GM23338 (cell line): ENCODE data around the gene KLHL40. TPM values are rescaled to one million over a fixed set of nuclear protein-coding genes. Genes with fewer than 3 reads are reported as not detected.

Experiments
- ATAC-seq: fragments of 200-7000 bp; cut with Tn5 transposase; 3 replicates; pipeline ENCODE4 v1.9.1; 2020
- DNase-seq: peaks from one replicate; pipeline ENCODE4 v3.0.0-alpha.2; 2015; ENCODE audit warnings: low spot score
- H2AFZ ChIP-seq: fragments of 200-600 bp; sonication (generic); 2 replicates; pipeline ENCODE4 v1.8.0; 2016; ENCODE audit warnings: antibody characterized with exemption, mild to moderate bottlenecking, moderate library complexity
- H3F3A ChIP-seq: fragments of 200-600 bp; sonication (generic); replicated peaks from 2 replicates; pipeline ENCODE4 v1.8.0; 2017; ENCODE audit warnings: antibody characterized with exemption, mixed run types, low read depth
- H3K27ac ChIP-seq: fragments of 200-600 bp; sonication (generic); 2 replicates; pipeline ENCODE4 v1.6.1; 2016; ENCODE audit warnings: low read depth
- H3K27me3 ChIP-seq: fragments of 200-600 bp; sonication (generic); 2 replicates; pipeline ENCODE4 v1.8.0; 2016; ENCODE audit warnings: mild to moderate bottlenecking, mixed run types, moderate library complexity; ENCODE audit not compliant: insufficient read depth
- H3K36me3 ChIP-seq: fragments of 200-600 bp; sonication (generic); 2 replicates; pipeline ENCODE4 v1.8.0; 2016; ENCODE audit warnings: mild to moderate bottlenecking; ENCODE audit not compliant: insufficient read depth
- H3K4me1 ChIP-seq: fragments of 200-600 bp; sonication (generic); 2 replicates; pipeline ENCODE4 v1.8.0; 2016; ENCODE audit warnings: mild to moderate bottlenecking, moderate library complexity; ENCODE audit not compliant: insufficient read depth
- H3K4me2 ChIP-seq: fragments of 200-600 bp; sonication (generic); 2 replicates; pipeline ENCODE4 v1.7.1; 2017; ENCODE audit warnings: mixed run types
- H3K4me3 ChIP-seq: fragments of 200-600 bp; sonication (generic); 2 replicates; pipeline ENCODE4 v1.6.1; 2016; ENCODE audit warnings: mixed run types
- H3K79me2 ChIP-seq: fragments of 200-600 bp; sonication (generic); replicated peaks from 2 replicates; pipeline ENCODE4 v1.8.0; 2017; ENCODE audit warnings: mild to moderate bottlenecking; ENCODE audit not compliant: insufficient read depth
- H3K9me2 ChIP-seq: fragments of 200-600 bp; sonication (generic); 2 replicates; pipeline ENCODE4 v1.8.0; 2017; ENCODE audit not compliant: insufficient read depth
- H4K20me1 ChIP-seq: fragments of 200-600 bp; sonication (generic); replicated peaks from 2 replicates; pipeline ENCODE4 v1.8.0; 2017; ENCODE audit warnings: mild to moderate bottlenecking; ENCODE audit not compliant: insufficient read depth
- H3K27ac Mint-ChIP-seq: 2 replicates; pipeline ENCODE4 v1.8.0; 2020; ENCODE audit warnings: inconsistent platforms, mild to moderate bottlenecking, moderate library complexity, mixed read lengths
- H3K27me3 Mint-ChIP-seq: 3 replicates; pipeline ENCODE4 v1.8.0; 2022; ENCODE audit warnings: low read depth, mild to moderate bottlenecking, moderate library complexity, mixed read lengths, inconsistent platforms; ENCODE audit not compliant: insufficient read depth, poor library complexity
- H3K36me3 Mint-ChIP-seq: 3 replicates; pipeline ENCODE4 v1.8.0; 2021; ENCODE audit warnings: low read depth, mild to moderate bottlenecking, inconsistent platforms, moderate library complexity, mixed read lengths
- H3K4me1 Mint-ChIP-seq: 3 replicates; pipeline ENCODE4 v1.8.0; 2020; ENCODE audit warnings: mild to moderate bottlenecking, inconsistent platforms, mixed read lengths
- H3K4me3 Mint-ChIP-seq: 3 replicates; pipeline ENCODE4 v1.8.0; 2021; ENCODE audit warnings: moderate library complexity, mild to moderate bottlenecking, inconsistent platforms, mixed read lengths
- H3K9me3 Mint-ChIP-seq: 3 replicates; pipeline ENCODE4 v1.8.0; 2020; ENCODE audit warnings: moderate library complexity, mild to moderate bottlenecking, inconsistent platforms, mixed read lengths
- CREB1 ChIP-seq: fragments of 250-450 bp; sonication (Bioruptor Pico); IDR thresholded peaks from 2 replicates; pipeline ENCODE4 v1.5.0; 2020; ENCODE audit warnings: low read depth, mild to moderate bottlenecking, moderate library complexity
- EZH2 ChIP-seq: fragments of 200-600 bp; sonication (generic); IDR thresholded peaks from one replicate; pipeline ENCODE4 v1.8.0; 2017; ENCODE audit warnings: antibody characterized with exemption, mild to moderate bottlenecking, low read depth; ENCODE audit not compliant: unreplicated experiment
- EZH2phosphoT487 ChIP-seq: fragments of 200-600 bp; sonication (generic); IDR thresholded peaks from one replicate; pipeline ENCODE4 v1.8.1; 2018; ENCODE audit warnings: antibody characterized with exemption; ENCODE audit not compliant: unreplicated experiment
- JUNB ChIP-seq: IDR thresholded peaks from one replicate; pipeline ENCODE4 v1.6.1; 2016; ENCODE audit warnings: antibody characterized with exemption; ENCODE audit not compliant: unreplicated experiment
- NANOG ChIP-seq: IDR thresholded peaks from 2 replicates; pipeline ENCODE4 v1.6.1; 2016; ENCODE audit warnings: antibody characterized with exemption, borderline replicate concordance
- POLR2AphosphoS5 ChIP-seq: IDR thresholded peaks from 2 replicates; pipeline ENCODE4 v1.6.1; 2016; ENCODE audit warnings: antibody characterized with exemption, low read depth
- REST ChIP-seq: IDR thresholded peaks from one replicate; pipeline ENCODE4 v1.6.1; 2018; ENCODE audit warnings: antibody characterized with exemption; ENCODE audit not compliant: unreplicated experiment
- STAT1 ChIP-seq: IDR thresholded peaks from one replicate; pipeline ENCODE4 v1.6.1; 2016; ENCODE audit warnings: antibody characterized with exemption; ENCODE audit not compliant: unreplicated experiment
- ZNF114 ChIP-seq: fragments of 250-450 bp; sonication (Bioruptor Pico); IDR thresholded peaks from 2 replicates; pipeline ENCODE4 v1.5.0; 2020; ENCODE audit warnings: mild to moderate bottlenecking, moderate library complexity
- ZNF331 ChIP-seq: fragments of 250-450 bp; sonication (Bioruptor Pico); IDR thresholded peaks from 2 replicates; pipeline ENCODE4 v1.5.0; 2020; ENCODE audit warnings: low read depth, mild to moderate bottlenecking, moderate library complexity
- ZNF462 ChIP-seq: fragments of 250-450 bp; sonication (Bioruptor Pico); IDR thresholded peaks from 2 replicates; pipeline ENCODE4 v1.5.0; 2020; ENCODE audit warnings: mild to moderate bottlenecking, moderate library complexity
- polyA plus RNA-seq: library from polyadenylated mRNA; unstranded; fragments of >200 nt; fragmentation: Nextera tagmentation; extraction: Ambion mirVana; gene quantifications from 2 replicates; pipeline ENCODE4 v1.2.1, GENCODE V29; 2016
- total RNA-seq: library from RNA; depleted of rRNA; stranded (reverse); fragments of >200 nt; shearing (Covaris generic); gene quantifications from 2 replicates; pipeline ENCODE4 v1.2.3, GENCODE V29; 2014
- TF ChIP-seq, protein P1 (sequence below): IDR thresholded peaks from 2 replicates; pipeline ENCODE4 v1.6.1; 2016; ENCODE audit warnings: antibody characterized with exemption
- TF ChIP-seq, protein P2 (sequence below), 2 experiments: fragments of 200-600 bp in 1 of 2; sonication (generic) in 1 of 2; conservative IDR thresholded peaks; 2 replicates each; pipeline versions ENCODE4 v1.5.1 to v1.6.1; 2016 to 2017; ENCODE audit warnings: antibody characterized with exemption in 2 of 2, low read depth in 2 of 2, mild to moderate bottlenecking in 2 of 2, moderate library complexity in 1 of 2

The KLHL40 gene
- total and polyA plus RNA-seq, 2 experiments from 2014 or later: not detected

DNA sequence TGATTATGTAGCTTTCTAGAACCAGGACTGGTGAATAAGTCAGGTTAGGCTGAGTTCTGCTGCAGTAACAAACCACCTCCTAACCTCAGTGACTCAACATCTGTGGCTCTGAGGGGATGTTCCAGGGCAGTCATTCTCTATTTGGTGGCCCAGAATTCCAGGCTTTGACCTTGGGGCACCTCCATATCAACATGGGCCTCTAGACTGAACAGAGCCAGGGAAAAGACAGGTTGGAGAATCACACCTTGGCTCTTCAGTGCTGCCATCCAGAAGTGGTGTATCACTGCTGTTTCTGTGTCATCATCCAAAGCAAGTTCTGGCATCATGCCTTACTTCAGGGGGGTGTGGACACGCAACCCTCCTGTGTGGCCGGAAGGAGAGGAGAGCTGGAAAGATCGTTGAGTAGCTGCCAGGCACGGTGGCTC lies 16.5 kb upstream of the KLHL40 start:
- no peak for DNase-seq
- Mint-ChIP-seq H3K9me3 (0 out of 3 replicates have a peak, but pooled peaks cover 6% of the 10 kb centered on the region), H3K36me3 (no peaks in the 10 kb centered on the region)

More for the DNA sequence above, 16.5 kb upstream of the KLHL40 start:
- H2AFZ ChIP-seq: no peak overlapping the region
- no peak for TF ChIP-seq ZNF114
- TF ChIP-seq CREB1 (CRISPR knock-in tag): no peak
- TF ChIP-seq NANOG: no peak
- TF ChIP-seq, protein P1, sequence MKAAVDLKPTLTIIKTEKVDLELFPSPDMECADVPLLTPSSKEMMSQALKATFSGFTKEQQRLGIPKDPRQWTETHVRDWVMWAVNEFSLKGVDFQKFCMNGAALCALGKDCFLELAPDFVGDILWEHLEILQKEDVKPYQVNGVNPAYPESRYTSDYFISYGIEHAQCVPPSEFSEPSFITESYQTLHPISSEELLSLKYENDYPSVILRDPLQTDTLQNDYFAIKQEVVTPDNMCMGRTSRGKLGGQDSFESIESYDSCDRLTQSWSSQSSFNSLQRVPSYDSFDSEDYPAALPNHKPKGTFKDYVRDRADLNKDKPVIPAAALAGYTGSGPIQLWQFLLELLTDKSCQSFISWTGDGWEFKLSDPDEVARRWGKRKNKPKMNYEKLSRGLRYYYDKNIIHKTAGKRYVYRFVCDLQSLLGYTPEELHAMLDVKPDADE: no peak
- TF ChIP-seq POLR2AphosphoS5: no peak
- TF ChIP-seq JUNB: no peak
- TF ChIP-seq ZNF462 (CRISPR knock-in tag): no peak
- no peak for TF ChIP-seq ZNF331 (CRISPR knock-in tag)
- TF ChIP-seq, protein P2, sequence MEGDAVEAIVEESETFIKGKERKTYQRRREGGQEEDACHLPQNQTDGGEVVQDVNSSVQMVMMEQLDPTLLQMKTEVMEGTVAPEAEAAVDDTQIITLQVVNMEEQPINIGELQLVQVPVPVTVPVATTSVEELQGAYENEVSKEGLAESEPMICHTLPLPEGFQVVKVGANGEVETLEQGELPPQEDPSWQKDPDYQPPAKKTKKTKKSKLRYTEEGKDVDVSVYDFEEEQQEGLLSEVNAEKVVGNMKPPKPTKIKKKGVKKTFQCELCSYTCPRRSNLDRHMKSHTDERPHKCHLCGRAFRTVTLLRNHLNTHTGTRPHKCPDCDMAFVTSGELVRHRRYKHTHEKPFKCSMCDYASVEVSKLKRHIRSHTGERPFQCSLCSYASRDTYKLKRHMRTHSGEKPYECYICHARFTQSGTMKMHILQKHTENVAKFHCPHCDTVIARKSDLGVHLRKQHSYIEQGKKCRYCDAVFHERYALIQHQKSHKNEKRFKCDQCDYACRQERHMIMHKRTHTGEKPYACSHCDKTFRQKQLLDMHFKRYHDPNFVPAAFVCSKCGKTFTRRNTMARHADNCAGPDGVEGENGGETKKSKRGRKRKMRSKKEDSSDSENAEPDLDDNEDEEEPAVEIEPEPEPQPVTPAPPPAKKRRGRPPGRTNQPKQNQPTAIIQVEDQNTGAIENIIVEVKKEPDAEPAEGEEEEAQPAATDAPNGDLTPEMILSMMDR (conservative IDR thresholded peaks at IDR 0.05; ENCODE audit: low read depth in 2 of 2): no peak
- no peak for TF ChIP-seq STAT1
- TF ChIP-seq EZH2: no peak
- no peak for TF ChIP-seq EZH2phosphoT487
- no peak for TF ChIP-seq REST
- no peak for ATAC-seq
- no peak overlapping the region for H3K27ac Mint-ChIP-seq
- peaks cover 9% of the 10 kb centered on the region; the same call in 2 of the 3 replicates for H3K4me1 Mint-ChIP-seq
- H3K79me2 ChIP-seq: no peaks in the 10 kb centered on the region
- no peaks in the 10 kb centered on the region for H3K27me3 Mint-ChIP-seq
- H3K9me2 ChIP-seq: 0 out of 2 replicates have a peak, but pooled peaks cover 9% of the 10 kb centered on the region
- H3K27me3 ChIP-seq: no peaks in the 10 kb centered on the region
- H4K20me1 ChIP-seq: no peaks in the 10 kb centered on the region
- no peaks in the 10 kb centered on the region for H3K36me3 ChIP-seq
- no peak overlapping the region for H3K4me3 ChIP-seq
- no peaks in the 10 kb centered on the region for H3F3A ChIP-seq
- H3K27ac ChIP-seq: no peak overlapping the region
- H3K4me3 Mint-ChIP-seq: no peak overlapping the region
- no peak overlapping the region for H3K4me2 ChIP-seq
- H3K4me1 ChIP-seq: no peaks in the 10 kb centered on the region
